GM19099 (cell line): ENCODE results near the gene PGF.

Experiments used
- POLR2A ChIP-seq: IDR thresholded peaks from 3 replicates; pipeline ENCODE4 v1.6.1; 2011; ENCODE audit warnings: low read depth; ENCODE audit not compliant: insufficient read length; ENCODE audit errors: extremely low read depth

The PGF gene

GRCh38 chr14:74941676-74942097 is 13.7 kb downstream of the PGF start:
- peak; percentile 61 for TF ChIP-seq POLR2A

DNA sequence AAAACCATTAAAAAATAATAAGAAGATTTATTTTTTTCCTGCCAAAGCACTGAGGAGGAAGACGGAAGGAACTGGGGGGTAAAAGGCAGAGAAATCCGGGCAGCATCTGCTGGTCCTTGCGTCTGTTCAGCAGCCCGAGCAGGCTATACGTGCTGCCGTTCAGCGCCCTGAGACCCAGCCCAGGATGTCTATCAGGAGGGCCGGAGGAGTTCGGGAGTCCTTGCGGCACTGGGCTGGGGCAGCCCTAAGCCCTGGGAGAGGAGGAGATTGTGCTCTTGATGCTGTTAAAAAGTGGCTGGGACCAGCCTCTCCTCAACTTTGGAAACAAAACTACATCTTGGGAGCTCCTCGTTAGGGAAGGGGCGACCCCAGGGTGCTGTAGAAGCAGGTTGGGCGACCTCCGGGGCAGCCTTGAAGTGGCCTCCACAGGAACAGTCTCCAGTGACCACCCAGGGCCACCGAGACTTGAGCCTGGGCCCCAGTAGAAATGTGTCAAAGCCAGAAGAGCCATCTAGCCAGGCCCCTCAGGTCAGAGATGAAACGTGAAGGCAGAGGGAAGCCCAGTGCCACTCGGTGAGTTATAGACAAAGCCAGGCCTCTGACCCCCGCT is 14.3 kb downstream of the PGF start:
- TF ChIP-seq POLR2A = no peak

DNA sequence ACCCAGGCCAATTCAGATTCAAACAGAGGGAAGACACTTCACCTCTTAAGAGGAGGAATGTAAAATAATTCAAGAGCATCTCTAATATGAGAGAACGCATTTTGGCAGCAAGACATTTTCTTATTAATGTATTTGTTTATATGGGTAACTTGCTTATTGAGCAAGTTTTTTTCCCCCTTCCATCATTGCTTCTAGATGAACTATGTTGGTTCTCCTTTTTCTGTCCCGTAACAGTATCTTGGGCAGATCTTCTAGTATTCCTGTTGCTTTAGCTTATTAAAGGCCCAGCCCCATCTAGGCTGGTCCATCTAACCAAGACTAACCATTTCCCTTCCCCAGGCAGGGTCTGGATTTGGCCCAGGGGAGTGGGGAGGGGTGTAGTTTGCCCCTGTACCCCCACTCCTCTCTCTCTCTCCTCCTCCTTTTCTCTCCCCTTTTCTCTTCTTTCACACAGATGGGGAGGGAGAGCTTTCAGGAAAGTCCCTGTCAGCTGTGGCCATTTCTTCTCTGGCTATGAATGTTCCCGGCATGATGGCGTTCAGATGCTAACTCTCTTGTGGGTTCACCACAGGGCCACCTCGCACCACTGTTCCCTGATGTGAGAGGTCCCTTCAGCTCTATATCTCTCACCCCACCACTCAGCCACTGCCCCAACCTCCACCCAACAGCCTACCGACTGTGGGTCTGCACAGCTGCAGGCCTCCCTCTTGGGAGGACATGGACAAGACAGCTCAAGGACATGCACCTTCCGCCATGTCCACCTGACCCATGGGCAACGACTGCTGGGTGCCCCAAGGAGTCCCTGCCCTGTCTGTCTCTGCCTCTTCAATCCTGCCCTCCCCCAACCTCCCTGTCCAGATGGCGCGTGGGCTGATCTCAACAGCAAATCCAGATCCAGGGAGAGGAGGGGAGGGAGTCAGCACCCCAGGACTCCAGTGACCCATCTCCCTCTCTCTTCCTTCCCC is 16.6 kb downstream of the PGF start:
- TF ChIP-seq POLR2A = no peak

GRCh38 chr14:74937171-74937570 is 18.2 kb downstream of the PGF start:
- TF ChIP-seq POLR2A = no peak

DNA sequence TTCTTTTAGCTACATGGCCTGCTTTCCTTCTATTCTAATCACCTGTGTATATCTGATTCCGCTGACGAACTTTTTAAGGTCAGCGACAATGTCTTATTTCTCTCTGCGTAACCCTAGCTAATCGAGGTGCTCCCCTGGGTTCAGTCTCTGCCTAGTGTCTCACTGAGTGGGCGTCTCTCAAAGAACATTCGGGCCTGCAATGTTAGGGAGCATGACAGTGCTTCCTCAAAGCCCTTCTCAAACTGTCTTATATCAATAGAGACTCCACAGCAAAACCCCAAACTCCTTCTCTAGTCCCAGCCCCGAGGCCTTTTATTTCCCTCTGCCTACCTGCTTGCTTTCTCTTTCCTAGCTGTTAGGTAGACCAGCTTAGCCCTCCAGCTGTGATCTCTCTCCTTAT is 18.7 kb downstream of the PGF start:
- no peak for TF ChIP-seq POLR2A

DNA sequence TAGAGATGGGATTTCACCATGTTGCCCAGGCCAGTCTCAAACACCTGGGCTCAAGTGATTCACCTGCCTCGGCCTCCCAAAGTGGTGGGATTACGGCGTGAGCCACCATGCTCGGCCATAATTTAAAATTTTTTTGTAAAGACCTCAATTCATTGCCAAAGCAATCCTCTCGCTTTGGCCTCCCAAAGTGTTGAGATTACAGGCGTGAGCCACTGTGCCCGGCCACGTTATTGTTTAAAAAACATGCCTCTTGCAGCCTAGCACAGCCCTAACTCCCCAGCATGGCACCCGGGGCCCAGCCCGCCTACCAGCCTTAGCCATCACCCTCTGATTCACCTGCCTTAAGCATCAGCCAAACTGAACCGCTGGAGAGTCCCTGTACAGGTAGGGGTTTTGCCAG is 19.2 kb downstream of the PGF start:
- no peak for TF ChIP-seq POLR2A

DNA sequence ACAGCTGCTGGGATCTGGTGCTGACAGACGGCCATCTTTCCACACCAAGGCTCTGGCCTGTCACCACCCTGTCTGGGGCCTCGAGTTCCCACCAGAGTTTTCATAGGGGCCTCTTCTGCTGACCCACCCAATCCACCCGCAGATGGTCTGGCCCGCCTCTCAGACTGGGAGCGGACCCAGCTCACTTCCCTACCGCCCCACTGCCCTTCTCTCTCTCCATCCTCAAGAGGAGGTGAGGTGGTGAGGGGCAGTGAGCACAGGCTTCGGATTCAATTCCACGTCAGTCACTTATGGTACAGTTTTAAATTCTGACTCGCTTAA is 20.1 kb downstream of the PGF start:
- no peak for TF ChIP-seq POLR2A

DNA sequence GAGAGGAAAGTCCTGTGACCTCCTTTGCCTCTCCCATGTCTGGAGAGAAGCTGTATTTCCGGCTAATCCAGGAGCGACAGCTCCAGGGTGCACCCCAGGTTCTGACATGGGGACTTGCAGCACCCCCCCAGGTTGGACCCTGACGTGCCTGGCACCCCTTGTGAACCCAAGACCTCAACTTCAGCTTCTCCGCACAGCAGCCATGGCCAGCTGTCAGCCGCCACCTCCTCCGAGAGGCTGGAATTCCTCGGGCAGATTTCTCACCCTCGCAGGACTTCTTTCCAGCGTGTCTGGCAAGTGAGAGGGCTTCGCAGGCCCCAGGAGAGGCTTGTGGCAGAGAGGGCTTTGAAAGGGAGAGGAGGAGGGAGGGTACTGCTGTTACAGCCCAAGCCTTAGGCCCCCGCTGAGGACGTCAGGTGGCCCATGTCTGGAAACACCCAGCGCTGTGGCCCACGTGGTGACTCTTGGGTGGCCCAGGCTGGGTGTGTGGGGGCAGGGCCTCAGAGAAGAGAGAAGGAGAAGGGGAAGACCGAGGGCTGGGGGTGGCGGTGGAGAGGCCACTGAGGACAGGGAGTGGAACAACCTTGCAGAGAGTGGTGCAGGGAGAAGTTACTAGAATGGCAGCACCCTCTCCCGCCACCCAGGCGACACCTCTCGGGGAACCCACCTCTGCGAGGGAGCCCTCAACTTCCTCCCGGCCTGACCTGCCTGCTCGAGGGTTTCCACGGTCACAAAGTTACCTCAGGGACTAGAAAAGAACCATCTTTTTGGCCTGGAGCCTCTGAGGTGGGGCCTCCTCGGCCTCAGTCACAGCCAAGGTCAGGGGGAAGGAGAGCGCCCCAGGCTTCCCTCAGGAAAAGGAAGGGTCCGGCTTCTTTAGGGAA is 20.7 kb downstream of the PGF start:
- no peak for TF ChIP-seq POLR2A

DNA sequence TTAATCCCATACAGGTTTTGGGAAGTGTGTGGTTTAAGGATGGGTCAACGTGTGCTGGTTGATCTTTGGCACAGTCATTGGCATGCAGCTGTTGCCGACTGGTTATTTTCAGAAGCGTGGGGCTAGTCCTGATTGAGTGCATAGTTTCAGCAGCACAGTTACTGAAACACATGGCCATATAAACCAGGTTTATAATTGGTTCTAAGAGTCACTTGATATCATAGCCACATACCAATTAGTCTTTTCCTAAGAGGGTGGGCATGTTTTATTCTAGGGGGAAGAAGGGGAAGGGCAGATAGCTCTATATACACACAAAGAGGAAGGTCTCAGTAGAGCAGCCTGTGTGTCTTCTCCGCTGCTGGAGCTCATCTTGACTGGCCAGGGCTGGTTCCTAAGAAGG is 21.4 kb downstream of the PGF start:
- TF ChIP-seq POLR2A = no peak

- TF ChIP-seq POLR2A = no peak
Measured at GRCh38 chr14:74932401-74932901, 22.9 kb downstream of the PGF start.

GRCh38 chr14:74929242-74929641 is 26.2 kb downstream of the PGF start:
- TF ChIP-seq POLR2A = no peak

DNA sequence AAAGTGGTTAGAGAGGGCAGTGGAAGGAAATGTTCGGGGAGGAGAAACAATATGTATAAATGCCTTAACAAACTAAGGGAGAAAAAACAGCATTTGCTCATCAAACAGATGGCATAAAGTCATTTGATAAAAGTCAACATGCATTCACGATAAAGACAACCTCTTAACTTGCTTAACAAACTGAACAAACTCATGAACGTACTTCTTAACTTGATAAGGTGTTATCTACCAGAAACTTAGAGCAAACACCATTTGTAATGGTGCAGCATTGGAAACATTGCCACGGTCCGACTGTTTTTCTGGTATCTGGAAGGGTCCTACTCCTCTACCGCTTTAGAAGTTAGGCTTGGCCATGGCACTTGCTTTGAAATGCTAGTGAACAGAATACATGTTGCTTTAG is 28.2 kb downstream of the PGF start:
- TF ChIP-seq POLR2A = no peak

- TF ChIP-seq POLR2A = no peak
Measured at GRCh38 chr14:74924061-74924460, 31.3 kb downstream of the PGF start.

DNA sequence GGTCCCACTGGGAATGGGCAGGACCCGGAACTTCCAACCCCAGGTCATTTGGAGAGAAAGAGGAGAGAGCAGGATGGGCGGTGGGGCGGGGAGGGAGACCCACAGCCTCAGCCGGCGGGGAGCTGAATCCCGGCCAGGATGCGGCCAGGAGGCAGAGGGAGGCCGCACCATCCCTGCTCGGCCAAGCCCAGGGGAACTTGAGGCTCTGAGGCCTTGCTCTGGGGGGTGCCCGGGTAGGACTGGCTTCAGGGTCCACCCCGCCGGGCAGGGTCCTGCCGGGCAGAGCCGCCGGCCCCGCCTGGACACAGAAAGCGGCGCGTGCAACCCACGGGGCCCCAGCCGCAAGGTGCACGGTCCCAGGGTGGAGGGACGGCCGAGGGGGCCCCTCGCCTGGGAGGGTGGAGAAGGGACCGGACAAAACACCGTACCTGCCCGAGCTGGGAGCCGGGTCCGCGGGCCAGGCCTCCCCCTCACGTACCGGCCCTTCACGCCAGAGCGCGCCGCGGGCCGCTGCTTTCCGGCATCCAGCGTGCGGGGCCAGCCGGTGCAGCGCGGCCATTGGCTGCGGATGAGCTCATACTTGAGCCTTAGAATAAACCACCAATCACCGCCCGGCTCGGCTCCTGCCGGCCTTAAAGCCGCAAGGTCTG is 32.5 kb downstream of the PGF start, which contains the start of gene RPS6KL1:
Gene RPS6KL1, minus strand, starts transcription at position 509 of the 650 bp plus-strand sequence. CDS start 1,719 bp downstream, outside the sequence.
- TF ChIP-seq POLR2A = peak; percentile 45
